A549 treated with Mapracorat at 1 μM for 4 hours (cell line): Measurements from ENCODE around the gene PCDHGB2. TPM values are rescaled to one million over a fixed set of nuclear protein-coding genes. Genes with fewer than 3 reads are reported as not detected.

Experiments
- total RNA-seq: library from RNA; stranded (reverse); fragments of 200-300 nt; extraction: Qiagen RNA extraction; gene quantifications from 5 replicates; pipeline ENCODE4 v1.2.3, GENCODE V29; 2022

PCDHGB2 gene
- total RNA-seq, 1 experiment from 2014 or later: 0.06 TPM

GRCh38 chr5:141397756-141398551 lies 38.2 kb downstream of the PCDHGB2 start, which contains the start of gene PCDHGB5:
PCDHGB5 (plus strand) TSS chr5:141397947; CDS start chr5:141398128, 181 bp downstream.

GRCh38 chr5:141402553-141403243 lies 42.9 kb downstream of the PCDHGB2 start, which contains the start of gene PCDHGA9:
PCDHGA9 (plus strand) TSS chr5:141402778; CDS start chr5:141402953, 175 bp downstream.

GRCh38 chr5:141407790-141408505 lies 48.2 kb downstream of the PCDHGB2 start, which contains the start of gene PCDHGB6:
PCDHGB6 (plus strand) TSS chr5:141408021; CDS start chr5:141408203, 182 bp downstream.

Other genes starting within 250 kb of the PCDHGB2 start
- 0.07 to 0.13 TPM (median 0.09 TPM) in 4 of 5 replicates, not detected in the other for gene PCDHB4, start 238.2 kb upstream of the PCDHGB2 start, total RNA-seq
- gene PCDHB5, start 224.8 kb upstream of the PCDHGB2 start, total RNA-seq: 1.2 to 1.6 TPM (median 1.3 TPM) in 5 replicates
- gene PCDHB6, start 209.9 kb upstream of the PCDHGB2 start, total RNA-seq: 0.79 to 1.1 TPM (median 0.90 TPM) in 5 replicates
- 0.05 TPM in 1 of 5 replicates, not detected in the others for gene PCDHB7, start 187.3 kb upstream of the PCDHGB2 start, total RNA-seq
- 0.19 to 0.42 TPM (median 0.22 TPM) in 5 replicates for gene PCDHB8, start 182.2 kb upstream of the PCDHGB2 start, total RNA-seq
- 0.05 to 0.08 TPM (median 0.05 TPM) in 4 of 5 replicates, not detected in the other for gene PCDHB16, start 177.6 kb upstream of the PCDHGB2 start, total RNA-seq
- gene PCDHB9, start 172.8 kb upstream of the PCDHGB2 start, total RNA-seq: 0.03 to 0.26 TPM (median 0.05 TPM) in 3 of 5 replicates, not detected in the others
- gene PCDHB10, start 167.6 kb upstream of the PCDHGB2 start, total RNA-seq: not detected in 5 replicates
- gene PCDHB11, start 160.4 kb upstream of the PCDHGB2 start, total RNA-seq: 0.05 to 0.08 TPM (median 0.08 TPM) in 4 of 5 replicates, not detected in the other
- 0.06 TPM in 1 of 5 replicates, not detected in the others for gene PCDHB12, start 151.3 kb upstream of the PCDHGB2 start, total RNA-seq
- 0.04 to 0.12 TPM (median 0.05 TPM) in 5 replicates for gene PCDHB13, start 146.1 kb upstream of the PCDHGB2 start, total RNA-seq
- 0.05 to 0.21 TPM (median 0.14 TPM) in 5 replicates for gene PCDHB14, start 136.7 kb upstream of the PCDHGB2 start, total RNA-seq
- 0.06 to 0.11 TPM (median 0.10 TPM) in 3 of 5 replicates, not detected in the others for gene PCDHB15, start 114.6 kb upstream of the PCDHGB2 start, total RNA-seq
- not detected in 5 replicates for gene SLC25A2, start 55.9 kb upstream of the PCDHGB2 start, total RNA-seq
- 60.0 to 73.5 TPM (median 68.7 TPM) in 5 replicates for gene TAF7, start 39.2 kb upstream of the PCDHGB2 start, total RNA-seq
- gene PCDHGA1, start 29.5 kb upstream of the PCDHGB2 start, total RNA-seq: 0.24 to 0.29 TPM (median 0.26 TPM) in 5 replicates
- gene PCDHGA2, start 21.2 kb upstream of the PCDHGB2 start, total RNA-seq: 0.42 to 0.91 TPM (median 0.68 TPM) in 5 replicates
- not detected in 5 replicates for gene PCDHGA3, start 16.2 kb upstream of the PCDHGB2 start, total RNA-seq
- 1.3 to 2.0 TPM (median 1.9 TPM) in 5 replicates for gene PCDHGB1, start 9.9 kb upstream of the PCDHGB2 start, total RNA-seq
- 0.07 to 0.22 TPM (median 0.12 TPM) in 5 replicates for gene PCDHGA4, start 5.0 kb upstream of the PCDHGB2 start, total RNA-seq
- gene PCDHGA5, start 4.2 kb downstream of the PCDHGB2 start, total RNA-seq: 0.09 to 0.17 TPM (median 0.14 TPM) in 5 replicates
- gene PCDHGB3, start 10.2 kb downstream of the PCDHGB2 start, total RNA-seq: 0.10 to 0.31 TPM (median 0.21 TPM) in 5 replicates
- gene PCDHGA6, start 13.9 kb downstream of the PCDHGB2 start, total RNA-seq: 0.13 to 0.27 TPM (median 0.21 TPM) in 5 replicates
- gene PCDHGA7, start 22.7 kb downstream of the PCDHGB2 start, total RNA-seq: 0.69 to 1.1 TPM (median 0.90 TPM) in 5 replicates
- 0.55 to 1.0 TPM (median 0.97 TPM) in 5 replicates for gene PCDHGB4, start 27.7 kb downstream of the PCDHGB2 start, total RNA-seq
- gene PCDHGA8, start 32.6 kb downstream of the PCDHGB2 start, total RNA-seq: 0.02 to 0.06 TPM (median 0.06 TPM) in 3 of 5 replicates, not detected in the others
- gene PCDHGB5, start 38.0 kb downstream of the PCDHGB2 start, total RNA-seq: 1.6 to 2.6 TPM (median 2.2 TPM) in 5 replicates
- 0.06 to 0.08 TPM (median 0.06 TPM) in 3 of 5 replicates, not detected in the others for gene PCDHGA9, start 42.8 kb downstream of the PCDHGB2 start, total RNA-seq
- 0.08 to 0.13 TPM (median 0.12 TPM) in 5 replicates for gene PCDHGB6, start 48.0 kb downstream of the PCDHGB2 start, total RNA-seq
- gene PCDHGA10, start 53.0 kb downstream of the PCDHGB2 start, total RNA-seq: 0.02 to 0.03 TPM in 2 of 5 replicates, not detected in the others
- gene PCDHGB7, start 57.7 kb downstream of the PCDHGB2 start, total RNA-seq: 0.05 to 0.10 TPM (median 0.07 TPM) in 3 of 5 replicates, not detected in the others
- gene PCDHGA11, start 61.1 kb downstream of the PCDHGB2 start, total RNA-seq: 0.04 to 0.06 TPM (median 0.05 TPM) in 3 of 5 replicates, not detected in the others
- 0.02 TPM in 1 of 5 replicates, not detected in the others for gene PCDHGA12, start 70.5 kb downstream of the PCDHGB2 start, total RNA-seq
- 5.1 to 6.3 TPM (median 5.9 TPM) in 5 replicates for gene PCDHGC3, start 116.0 kb downstream of the PCDHGB2 start, total RNA-seq
- gene PCDHGC4, start 125.0 kb downstream of the PCDHGB2 start, total RNA-seq: not detected in 5 replicates
- not detected in 5 replicates for gene PCDHGC5, start 129.1 kb downstream of the PCDHGB2 start, total RNA-seq